GM12878 (cell line): ENCODE data around the gene PLRG1. TPM values are rescaled to one million over a fixed set of nuclear protein-coding genes. Genes with fewer than 3 reads are reported as not detected.

Source experiments
- ATAC-seq: fragments of 200-7000 bp; cut with Tn5 transposase; 3 replicates; pipeline ENCODE4 v1.9.1; 2020; ENCODE audit warnings: mild to moderate bottlenecking, moderate library complexity
- BruUV-seq: library from RNA; stranded (reverse); fragments of 400-500 nt; replicated peaks from 2 replicates; lab custom pipeline; 2021; lab: Mats Ljungman, UMichigan
- CTCF ChIA-PET: fragments of 300-600 bp; sonication (Branson Sonifier 250); formaldehyde crosslinking; extraction: SDS; loops from one replicate; lab custom pipeline; 2021; ENCODE audit warnings: inconsistent platforms; lab: Yijun Ruan, JAX
- POLR2A ChIA-PET: fragments of 350-600 bp; formaldehyde crosslinking; extraction: SDS; loops from one replicate; lab custom pipeline; 2021; ENCODE audit warnings: inconsistent platforms; lab: Charles Lee
- RAD21 ChIA-PET: fragments of 300-600 bp; sonication (Branson Sonifier 250); formaldehyde crosslinking; loops from one replicate; lab custom pipeline; 2023; ENCODE audit warnings: antibody characterized with exemption; ENCODE audit not compliant: unreplicated experiment; lab: Charles Lee
- SMC1A ChIA-PET: fragments of 300-600 bp; sonication (Branson Sonifier 250); formaldehyde crosslinking; loops from one replicate; lab custom pipeline; 2023; ENCODE audit not compliant: unreplicated experiment, uncharacterized antibody; lab: Charles Lee
- DNase-seq: peaks from one replicate; pipeline ENCODE4 v3.0.0-alpha.2; 2011; ENCODE audit warnings: low read depth, low spot score
- FAIRE-seq: peaks from 3 replicates; lab custom pipeline; 2011; peaks lifted over from hg19 to GRCh38; lab: Jason Lieb, UNC
- H2AFZ ChIP-seq: 2 replicates; pipeline ENCODE4 v1.6.0; 2011; ENCODE audit warnings: low read depth, low read length, control low read depth; ENCODE audit not compliant: control insufficient read depth
- H3K27ac ChIP-seq: 2 replicates; pipeline ENCODE4 v1.5.1; 2011; ENCODE audit warnings: control low read depth; ENCODE audit not compliant: control insufficient read depth, insufficient read depth
- H3K27me3 ChIP-seq, 2 experiments: replicated peaks in 1 of 2; 2 replicates each; pipeline versions ENCODE4 v1.6.0 to v1.6.1; 2011; ENCODE audit warnings: low read length in 1 of 2; ENCODE audit not compliant: control insufficient read depth in 2 of 2, insufficient read depth in 2 of 2
- H3K36me3 ChIP-seq, 2 experiments: 2 replicates each; pipeline ENCODE4 v1.5.1; 2011; ENCODE audit warnings: low read length in 1 of 2; ENCODE audit not compliant: control insufficient read depth in 2 of 2, insufficient read depth in 2 of 2
- H3K4me1 ChIP-seq: 2 replicates; pipeline ENCODE4 v1.6.1; 2011; ENCODE audit warnings: mild to moderate bottlenecking, low read length, moderate library complexity, mixed read lengths; ENCODE audit not compliant: control insufficient read depth, insufficient read depth
- H3K4me2 ChIP-seq: 2 replicates; pipeline ENCODE4 v1.6.0; 2011; ENCODE audit warnings: control low read depth; ENCODE audit not compliant: control insufficient read depth, insufficient read depth
- H3K4me3 ChIP-seq: fragments of 200-600 bp; sonication (generic); 2 replicates; pipeline ENCODE4 v1.5.1; 2016
- H3K79me2 ChIP-seq: 2 replicates; pipeline ENCODE4 v1.6.0; 2011; ENCODE audit warnings: low read length; ENCODE audit not compliant: control insufficient read depth, insufficient read depth
- H3K9ac ChIP-seq: 2 replicates; pipeline ENCODE4 v1.8.0; 2011; ENCODE audit warnings: low read length, control low read depth, mixed read lengths; ENCODE audit not compliant: control insufficient read depth, insufficient read depth
- H3K9me3 ChIP-seq: replicated peaks from 3 replicates; pipeline ENCODE4 v1.5.1; 2011; ENCODE audit warnings: mild to moderate bottlenecking, low read length; ENCODE audit not compliant: control insufficient read depth, insufficient read depth
- H4K20me1 ChIP-seq: 2 replicates; pipeline ENCODE4 v1.6.0; 2011; ENCODE audit not compliant: control insufficient read depth, insufficient read depth
- ATF7 ChIP-seq: fragments of 450-650 bp; IDR thresholded peaks from 2 replicates; pipeline ENCODE4 v1.6.1; 2016; ENCODE audit warnings: low read depth, mild to moderate bottlenecking
- BCL3 ChIP-seq: IDR thresholded peaks from 2 replicates; pipeline ENCODE4 v1.6.1; 2011; ENCODE audit warnings: borderline replicate concordance, low read depth, mild to moderate bottlenecking, moderate library complexity, low read length; ENCODE audit not compliant: insufficient read depth, poor library complexity, severe bottlenecking
- HDAC2 ChIP-seq: fragments of 200-600 bp; sonication (generic); IDR thresholded peaks from 2 replicates; pipeline ENCODE4 v1.6.1; 2017
- HDGF ChIP-seq: fragments of 450-650 bp; IDR thresholded peaks from 2 replicates; pipeline ENCODE4 v1.6.1; 2016; ENCODE audit warnings: antibody characterized with exemption
- JUND ChIP-seq: IDR thresholded peaks from 2 replicates; pipeline ENCODE4 v1.6.1; 2012; ENCODE audit warnings: low read depth, mild to moderate bottlenecking, low read length, improper control_type of control experiment, moderate library complexity
- MLLT1 ChIP-seq: fragments of 450-650 bp; IDR thresholded peaks from 2 replicates; pipeline ENCODE4 v1.6.1; 2016; ENCODE audit warnings: mild to moderate bottlenecking
- RAD21 ChIP-seq: IDR thresholded peaks from 2 replicates; pipeline ENCODE4 v1.6.1; 2011; ENCODE audit warnings: mild to moderate bottlenecking, low read depth, low read length, moderate library complexity; ENCODE audit not compliant: insufficient read depth
- SMC3 ChIP-seq: IDR thresholded peaks from 2 replicates; pipeline ENCODE4 v1.6.1; 2011; ENCODE audit warnings: low read length, improper control_type of control experiment, borderline replicate concordance
- STAT3 ChIP-seq: IDR thresholded peaks from 2 replicates; pipeline ENCODE4 v1.6.1; 2011; ENCODE audit warnings: low read depth, low read length, improper control_type of control experiment
- YY1 ChIP-seq: IDR thresholded peaks from 2 replicates; pipeline ENCODE4 v1.6.1; 2011; ENCODE audit warnings: low read depth, mild to moderate bottlenecking, low read length
- ZZZ3 ChIP-seq: IDR thresholded peaks from 2 replicates; pipeline ENCODE4 v1.6.1; 2011; ENCODE audit warnings: low read depth; ENCODE audit not compliant: control insufficient read depth, insufficient read length
- WGBS: methylation state at CpG from one replicate; pipeline ENCODE4 v1.1.6; 2016; ENCODE audit warnings: low lambda C conversion rate; ENCODE audit not compliant: insufficient replicate concordance, insufficient coverage; ENCODE audit errors: missing lambda C conversion rate; 5-methylcytosine and 5-hydroxymethylcytosine counted together
- in situ Hi-C: fragments of 300-500 bp; cut with MboI; formaldehyde crosslinking; loops from 9 replicates; pipeline ENCODE4 v1.14.3; 2018; ENCODE audit warnings: mixed read lengths
- intact Hi-C: fragments of 100-400 bp; cut with micrococcal nuclease; formaldehyde crosslinking; loops from one replicate; pipeline ENCODE4 v1.14.2; 2022; ENCODE audit not compliant: unreplicated experiment
- polyA plus RNA-seq, 11 experiments: library from polyadenylated mRNA; depleted of rRNA in 4 of 11; unstranded in 6 of 11; stranded (reverse) in 5 of 11; fragments of >200 nt; fragmentation: Nextera tagmentation in 4 of 11; fragmentation: Illumina TruSeq in 1 of 11; extraction: Ambion mirVana in 4 of 11; extraction: Trizol in 1 of 11; gene quantifications; 1 replicate in 1 of 11; 2 replicates in 10 of 11; pipeline versions ENCODE4 v1.2.1 to v1.2.3, GENCODE V29; 2011 to 2016; ENCODE audit warnings: inconsistent platforms in 2 of 11, missing spikeins in 2 of 11, low read depth in 1 of 11
- total RNA-seq, 4 experiments: library from RNA; depleted of rRNA in 3 of 4; stranded (reverse); fragments of >200 nt in 3 of 4; fragmentation: Illumina TruSeq in 1 of 4; extraction: Trizol in 1 of 4; gene quantifications; 2 replicates each; pipeline versions ENCODE4 v1.2.1 to v1.2.3, GENCODE V29; 2013 to 2021
- TF ChIP-seq, protein P1 (sequence below): IDR thresholded peaks from 2 replicates; pipeline ENCODE4 v1.6.1; 2011; ENCODE audit warnings: low read depth, low read length, improper control_type of control experiment, borderline replicate concordance
- TF ChIP-seq, protein P2 (sequence below): fragments of 450-650 bp; IDR thresholded peaks from 2 replicates; pipeline ENCODE4 v1.6.1; 2017; ENCODE audit warnings: mild to moderate bottlenecking, moderate library complexity

PLRG1 gene
- total and polyA plus RNA-seq, 10 of the 15 experiments (the other 5 are each of a cell fraction or from before 2014, with no cell fraction given) = 54.7 to 182 (median 111) TPM

GRCh38 chr4:154551872-154552686, 1.9 kb upstream of the PLRG1 start:
- no TSS peak for BruUV-seq
- peak overlapping the region; percentile 28; the same call in 1 of the 2 replicates for H2AFZ ChIP-seq
- RAD21 ChIA-PET = interaction anchor here (0.7 to 2.7 kb wide), 8 partner anchors 23 to 824 kb away, joined by 3 to 39 read pairs (median 4); no protein-coding TSS in a partner anchor
- FAIRE-seq (peak; percentile 73), DNase-seq (peak; percentile 28), ATAC-seq (peak; percentile 64)
- intact Hi-C loops (loop anchor here (1.0 to 5.0 kb wide), 4 partner anchors 66 to 815 kb away; no protein-coding TSS in a partner anchor), in situ Hi-C loops (loop anchor here (5.0 kb wide), 2 partner anchors 65 to 820 kb away; no protein-coding TSS in a partner anchor)
- no peak overlapping the region for H3K9ac ChIP-seq
- no peaks in the 10 kb centered on the region for H3K27me3 ChIP-seq
- POLR2A ChIA-PET = no interaction called here
- H3K79me2 ChIP-seq = peaks cover 22% of the 10 kb centered on the region
- CTCF ChIA-PET = interaction anchor here (0.5 to 18.3 kb wide), 22 partner anchors 7 to 825 kb away, joined by 3 to 796 read pairs (median 4); partner anchors contain the start of genes FGB, FGG and MAP9
- H3K4me3 ChIP-seq = no peak overlapping the region
- no peaks in the 10 kb centered on the region for H3K9me3 ChIP-seq
- no peaks in the 10 kb centered on the region for H4K20me1 ChIP-seq
- H3K4me1 ChIP-seq = peaks cover 3% of the 10 kb centered on the region; the same call in 1 of the 2 replicates
- peaks cover 0 to 2% of the 10 kb centered on the region in 2 experiments; a peak in 1 of 4 replicates for H3K36me3 ChIP-seq
- SMC1A ChIA-PET = interaction anchor here (1.0 to 7.0 kb wide), 3 partner anchors 16 to 81 kb away, joined by 3 to 119 read pairs (median 4); no protein-coding TSS in a partner anchor
- WGBS = 22% methylated on average over 6 of the region's 6 CpGs
- H3K4me2 ChIP-seq = no peak overlapping the region
- H3K27ac ChIP-seq = no peak overlapping the region
- TF ChIP-seq ATF7 (peak; percentile 68), HDAC2 (no peak), SMC3 (peak; percentile 74; the same call in 1 of the 2 replicates), RAD21 (peak; percentile 94), JUND (no peak), HDGF (no peak), ZZZ3 (no peak), YY1 (peak; percentile 62; the same call in 1 of the 2 replicates), MLLT1 (no peak), STAT3 (no peak), BCL3 (no peak)
- TF ChIP-seq, protein P1, sequence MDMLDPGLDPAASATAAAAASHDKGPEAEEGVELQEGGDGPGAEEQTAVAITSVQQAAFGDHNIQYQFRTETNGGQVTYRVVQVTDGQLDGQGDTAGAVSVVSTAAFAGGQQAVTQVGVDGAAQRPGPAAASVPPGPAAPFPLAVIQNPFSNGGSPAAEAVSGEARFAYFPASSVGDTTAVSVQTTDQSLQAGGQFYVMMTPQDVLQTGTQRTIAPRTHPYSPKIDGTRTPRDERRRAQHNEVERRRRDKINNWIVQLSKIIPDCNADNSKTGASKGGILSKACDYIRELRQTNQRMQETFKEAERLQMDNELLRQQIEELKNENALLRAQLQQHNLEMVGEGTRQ = no peak
- TF ChIP-seq, protein P2, sequence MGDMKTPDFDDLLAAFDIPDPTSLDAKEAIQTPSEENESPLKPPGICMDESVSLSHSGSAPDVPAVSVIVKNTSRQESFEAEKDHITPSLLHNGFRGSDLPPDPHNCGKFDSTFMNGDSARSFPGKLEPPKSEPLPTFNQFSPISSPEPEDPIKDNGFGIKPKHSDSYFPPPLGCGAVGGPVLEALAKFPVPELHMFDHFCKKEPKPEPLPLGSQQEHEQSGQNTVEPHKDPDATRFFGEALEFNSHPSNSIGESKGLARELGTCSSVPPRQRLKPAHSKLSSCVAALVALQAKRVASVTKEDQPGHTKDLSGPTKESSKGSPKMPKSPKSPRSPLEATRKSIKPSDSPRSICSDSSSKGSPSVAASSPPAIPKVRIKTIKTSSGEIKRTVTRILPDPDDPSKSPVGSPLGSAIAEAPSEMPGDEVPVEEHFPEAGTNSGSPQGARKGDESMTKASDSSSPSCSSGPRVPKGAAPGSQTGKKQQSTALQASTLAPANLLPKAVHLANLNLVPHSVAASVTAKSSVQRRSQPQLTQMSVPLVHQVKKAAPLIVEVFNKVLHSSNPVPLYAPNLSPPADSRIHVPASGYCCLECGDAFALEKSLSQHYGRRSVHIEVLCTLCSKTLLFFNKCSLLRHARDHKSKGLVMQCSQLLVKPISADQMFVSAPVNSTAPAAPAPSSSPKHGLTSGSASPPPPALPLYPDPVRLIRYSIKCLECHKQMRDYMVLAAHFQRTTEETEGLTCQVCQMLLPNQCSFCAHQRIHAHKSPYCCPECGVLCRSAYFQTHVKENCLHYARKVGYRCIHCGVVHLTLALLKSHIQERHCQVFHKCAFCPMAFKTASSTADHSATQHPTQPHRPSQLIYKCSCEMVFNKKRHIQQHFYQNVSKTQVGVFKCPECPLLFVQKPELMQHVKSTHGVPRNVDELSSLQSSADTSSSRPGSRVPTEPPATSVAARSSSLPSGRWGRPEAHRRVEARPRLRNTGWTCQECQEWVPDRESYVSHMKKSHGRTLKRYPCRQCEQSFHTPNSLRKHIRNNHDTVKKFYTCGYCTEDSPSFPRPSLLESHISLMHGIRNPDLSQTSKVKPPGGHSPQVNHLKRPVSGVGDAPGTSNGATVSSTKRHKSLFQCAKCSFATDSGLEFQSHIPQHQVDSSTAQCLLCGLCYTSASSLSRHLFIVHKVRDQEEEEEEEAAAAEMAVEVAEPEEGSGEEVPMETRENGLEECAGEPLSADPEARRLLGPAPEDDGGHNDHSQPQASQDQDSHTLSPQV = 0 out of 2 replicates have a peak, but pooled peaks have one; percentile 41
